ENCODE data around the gene ZNF705A.
"Not testable (repeated sequence)": the region's sequence is repeated elsewhere in the genome, so short reads cannot be mapped to it uniquely, and the experiment has no call there.

Gene ZNF705A

GRCh38 chr12:8154526-8154925 lies 2.3 kb upstream of the ZNF705A start:
- Histone ChIP-seq H3K4me2 (ENCODE audit: low read depth, low read length, poor library complexity, severe bottlenecking) (no peak overlapping the region), H4K20me1 (ENCODE audit: low read depth, low read length) (no peaks in the 10 kb centered on the region), H3K27ac (ENCODE audit: low read depth, low read length) (no peak overlapping the region), H3K79me2 (ENCODE audit: insufficient read depth, low read length) (no peaks in the 10 kb centered on the region), H3K4me3 (ENCODE audit: insufficient read depth, low read length, poor library complexity, severe bottlenecking) (no peak overlapping the region), H3F3A (ENCODE audit: insufficient read depth) (no peaks in the 10 kb centered on the region), H3K27me3 (ENCODE audit: low read length) (no peaks in the 10 kb centered on the region), H3K36me3 (ENCODE audit: low read length) (no peaks in the 10 kb centered on the region), H3K9me2 (replicated peaks; ENCODE audit: insufficient read depth, low read length) (no peaks in the 10 kb centered on the region), H3K9ac (ENCODE audit: low read length) (no peak overlapping the region), H2AFZ (ENCODE audit: low read depth, low read length, severe bottlenecking) (no peak overlapping the region), H3K9me3 (ENCODE audit: insufficient read depth, low read length) (no peaks in the 10 kb centered on the region)
- no peak for TF ChIP-seq CTCF (IDR thresholded peaks at IDR 0.05; ENCODE audit: insufficient read depth, low read length, poor library complexity, severe bottlenecking)
- no peak for TF ChIP-seq EZH2phosphoT487 (conservative IDR thresholded peaks at IDR 0.05; ENCODE audit: low read length)

- H2AFZ ChIP-seq (ENCODE audit: low read depth, low read length, severe bottlenecking): no peak overlapping the region
- no peaks in the 10 kb centered on the region for H3F3A ChIP-seq (ENCODE audit: insufficient read depth)
- no peak overlapping the region for H3K4me3 ChIP-seq (ENCODE audit: insufficient read depth, low read length, poor library complexity, severe bottlenecking)
These were observed 399 bp upstream of the ZNF705A start for GRCh38 chr12:8156416-8156815.

GRCh38 chr12:8157484-8158198 lies 826 bp downstream of the ZNF705A start:
- Histone ChIP-seq H2AFZ (ENCODE audit: low read depth, low read length, severe bottlenecking) (no peak overlapping the region), H3K27ac (ENCODE audit: low read depth, low read length) (no peak overlapping the region)

More at GRCh38 chr12:8156416-8156815, 399 bp upstream of the ZNF705A start:
- H3K9me2 ChIP-seq (replicated peaks; ENCODE audit: insufficient read depth, low read length): no peaks in the 10 kb centered on the region
- no peak overlapping the region for H3K9ac ChIP-seq (ENCODE audit: low read length)
- H4K20me1 ChIP-seq (ENCODE audit: low read depth, low read length): no peaks in the 10 kb centered on the region
- H3K79me2 ChIP-seq (ENCODE audit: insufficient read depth, low read length): no peaks in the 10 kb centered on the region
- no peaks in the 10 kb centered on the region for H3K36me3 ChIP-seq (ENCODE audit: low read length)
- H3K4me2 ChIP-seq (ENCODE audit: low read depth, low read length, poor library complexity, severe bottlenecking): no peak overlapping the region
- no peak overlapping the region for H3K27ac ChIP-seq (ENCODE audit: low read depth, low read length)
- no peaks in the 10 kb centered on the region for H3K27me3 ChIP-seq (ENCODE audit: low read length)
- no peaks in the 10 kb centered on the region for H3K9me3 ChIP-seq (ENCODE audit: insufficient read depth, low read length)
- no peak for TF ChIP-seq CTCF (IDR thresholded peaks at IDR 0.05; ENCODE audit: insufficient read depth, low read length, poor library complexity, severe bottlenecking)
- TF ChIP-seq EZH2phosphoT487 (conservative IDR thresholded peaks at IDR 0.05; ENCODE audit: low read length): no peak

GRCh38 chr12:8172911-8173310 lies 16.1 kb downstream of the ZNF705A start:
- H3K4me2 ChIP-seq (ENCODE audit: low read depth, low read length, poor library complexity, severe bottlenecking): not testable (repeated sequence)

More at GRCh38 chr12:8157484-8158198, 826 bp downstream of the ZNF705A start:
- H4K20me1 ChIP-seq (ENCODE audit: low read depth, low read length): no peaks in the 10 kb centered on the region
- H3F3A ChIP-seq (ENCODE audit: insufficient read depth): no peaks in the 10 kb centered on the region
- no peak overlapping the region for H3K4me2 ChIP-seq (ENCODE audit: low read depth, low read length, poor library complexity, severe bottlenecking)
- no peaks in the 10 kb centered on the region for H3K9me3 ChIP-seq (ENCODE audit: insufficient read depth, low read length)
- no peak overlapping the region for H3K4me3 ChIP-seq (ENCODE audit: insufficient read depth, low read length, poor library complexity, severe bottlenecking)
- no peaks in the 10 kb centered on the region for H3K79me2 ChIP-seq (ENCODE audit: insufficient read depth, low read length)
- no peak overlapping the region for H3K9ac ChIP-seq (ENCODE audit: low read length)
- TF ChIP-seq CTCF (IDR thresholded peaks at IDR 0.05; ENCODE audit: insufficient read depth, low read length, poor library complexity, severe bottlenecking) (no peak), EZH2phosphoT487 (conservative IDR thresholded peaks at IDR 0.05; ENCODE audit: low read length) (no peak)
- H3K27me3 ChIP-seq (ENCODE audit: low read length): no peaks in the 10 kb centered on the region
- H3K36me3 ChIP-seq (ENCODE audit: low read length): no peaks in the 10 kb centered on the region
- H3K9me2 ChIP-seq (replicated peaks; ENCODE audit: insufficient read depth, low read length): no peaks in the 10 kb centered on the region

More at GRCh38 chr12:8172911-8173310, 16.1 kb downstream of the ZNF705A start:
- H2AFZ ChIP-seq (ENCODE audit: low read depth, low read length, severe bottlenecking); H3K27me3 ChIP-seq (ENCODE audit: low read length); H4K20me1 ChIP-seq (ENCODE audit: low read depth, low read length); H3K9me2 ChIP-seq (replicated peaks; ENCODE audit: insufficient read depth, low read length); H3K27ac ChIP-seq (ENCODE audit: low read depth, low read length); H3K4me3 ChIP-seq (ENCODE audit: insufficient read depth, low read length, poor library complexity, severe bottlenecking); H3F3A ChIP-seq (ENCODE audit: insufficient read depth); H3K79me2 ChIP-seq (ENCODE audit: insufficient read depth, low read length); H3K9me3 ChIP-seq (ENCODE audit: insufficient read depth, low read length); H3K9ac ChIP-seq (ENCODE audit: low read length); H3K36me3 ChIP-seq (ENCODE audit: low read length): not testable (repeated sequence)

Data from SU-DHL-6 (cell line).